ENCODE data around the gene ZNF17.

The ZNF17 gene

GRCh38 chr19:57421037-57421436, 10.1 kb downstream of the ZNF17 start:
- H3K27me3 ChIP-seq (ENCODE audit: control insufficient read depth in 1 of 2, insufficient read depth in 2 of 2, low read length in 2 of 2), result no peaks in the 10 kb centered on the region
- H3K27ac ChIP-seq (ENCODE audit: low read depth, low read length), result no peak overlapping the region
- peaks cover 42 to 50% of the 10 kb centered on the region in 2 donors for H3K36me3 ChIP-seq (ENCODE audit: control insufficient read depth in 1 of 2, insufficient read depth in 2 of 2, low read length in 2 of 2)
- peaks cover 44 to 59% of the 10 kb centered on the region in 2 donors for H3K9me3 ChIP-seq (ENCODE audit: control insufficient read depth in 1 of 2, low read length in 2 of 2)
- H3K4me1 ChIP-seq (ENCODE audit: control insufficient read depth in 1 of 2, insufficient read depth in 2 of 2, low read length in 2 of 2), result no peaks in the 10 kb centered on the region
- no peak overlapping the region for H3K9ac ChIP-seq (ENCODE audit: low read depth in 1 of 2, low read length in 2 of 2)
- H3K4me3 ChIP-seq (ENCODE audit: low read depth in 1 of 2, low read length in 2 of 2), result peak overlapping the region in 1 of 2 donors; percentile 24

GRCh38 chr19:57434386-57435061, 23.6 kb downstream of the ZNF17 start:
- H3K4me3 ChIP-seq (ENCODE audit: low read depth in 1 of 2, low read length in 2 of 2), result peak overlapping the region; percentile 78 to 90
- H3K36me3 ChIP-seq (ENCODE audit: control insufficient read depth in 1 of 2, insufficient read depth in 2 of 2, low read length in 2 of 2), result peaks cover 14 to 18% of the 10 kb centered on the region in 2 donors
- peaks cover 10 to 16% of the 10 kb centered on the region in 2 donors for H3K4me1 ChIP-seq (ENCODE audit: control insufficient read depth in 1 of 2, insufficient read depth in 2 of 2, low read length in 2 of 2)
- no peak overlapping the region for H3K27ac ChIP-seq (ENCODE audit: low read depth, low read length)
- H3K9ac ChIP-seq (ENCODE audit: low read depth in 1 of 2, low read length in 2 of 2), result peak overlapping the region in 1 of 2 donors; percentile 73
- H3K9me3 ChIP-seq (ENCODE audit: control insufficient read depth in 1 of 2, low read length in 2 of 2), result peaks cover 10 to 17% of the 10 kb centered on the region in 2 donors
- no peaks in the 10 kb centered on the region for H3K27me3 ChIP-seq (ENCODE audit: control insufficient read depth in 1 of 2, insufficient read depth in 2 of 2, low read length in 2 of 2)

GRCh38 chr19:57435062-57435978, 24.4 kb downstream of the ZNF17 start, which contains the start of gene ZNF749:
ZNF749 (plus strand) TSS chr19:57435325; CDS start chr19:57435579, 254 bp downstream.
- Histone ChIP-seq H3K27ac (ENCODE audit: low read depth, low read length) (peak within 1 kb of the TSS; percentile 64), H3K27me3 (ENCODE audit: control insufficient read depth in 1 of 2, insufficient read depth in 2 of 2, low read length in 2 of 2) (no peaks in the 10 kb centered on the region), H3K9ac (ENCODE audit: low read depth in 1 of 2, low read length in 2 of 2) (peak within 1 kb of the TSS; percentile 73), H3K9me3 (ENCODE audit: control insufficient read depth in 1 of 2, low read length in 2 of 2) (peaks cover 14 to 25% of the 10 kb centered on the region in 2 donors), H3K4me1 (ENCODE audit: control insufficient read depth in 1 of 2, insufficient read depth in 2 of 2, low read length in 2 of 2) (peaks cover 10 to 16% of the 10 kb centered on the region in 2 donors), H3K36me3 (ENCODE audit: control insufficient read depth in 1 of 2, insufficient read depth in 2 of 2, low read length in 2 of 2) (peaks cover 19 to 23% of the 10 kb centered on the region in 2 donors), H3K4me3 (ENCODE audit: low read depth in 1 of 2, low read length in 2 of 2) (peak within 1 kb of the TSS; percentile 78 to 90)

GRCh38 chr19:57436417-57436816, 25.5 kb downstream of the ZNF17 start:
- H3K4me1 ChIP-seq (ENCODE audit: control insufficient read depth in 1 of 2, insufficient read depth in 2 of 2, low read length in 2 of 2), result peaks cover 10 to 16% of the 10 kb centered on the region in 2 donors
- peak overlapping the region; percentile 78 to 90 for H3K4me3 ChIP-seq (ENCODE audit: low read depth in 1 of 2, low read length in 2 of 2)
- no peak overlapping the region for H3K9ac ChIP-seq (ENCODE audit: low read depth in 1 of 2, low read length in 2 of 2)
- no peaks in the 10 kb centered on the region for H3K27me3 ChIP-seq (ENCODE audit: control insufficient read depth in 1 of 2, insufficient read depth in 2 of 2, low read length in 2 of 2)
- H3K36me3 ChIP-seq (ENCODE audit: control insufficient read depth in 1 of 2, insufficient read depth in 2 of 2, low read length in 2 of 2), result peaks cover 19 to 23% of the 10 kb centered on the region in 2 donors
- H3K27ac ChIP-seq (ENCODE audit: low read depth, low read length), result no peak overlapping the region
- peaks cover 14 to 33% of the 10 kb centered on the region in 2 donors for H3K9me3 ChIP-seq (ENCODE audit: control insufficient read depth in 1 of 2, low read length in 2 of 2)

- H3K27me3 ChIP-seq (ENCODE audit: control insufficient read depth in 1 of 2, insufficient read depth in 2 of 2, low read length in 2 of 2), result no peaks in the 10 kb centered on the region
- H3K36me3 ChIP-seq (ENCODE audit: control insufficient read depth in 1 of 2, insufficient read depth in 2 of 2, low read length in 2 of 2), result peaks cover 34 to 37% of the 10 kb centered on the region in 2 donors
- H3K9me3 ChIP-seq (ENCODE audit: control insufficient read depth in 1 of 2, low read length in 2 of 2), result peaks cover 29 to 48% of the 10 kb centered on the region in 2 donors
- H3K4me3 ChIP-seq (ENCODE audit: low read depth in 1 of 2, low read length in 2 of 2), result peak overlapping the region in 1 of 2 donors; percentile 25
- no peak overlapping the region for H3K27ac ChIP-seq (ENCODE audit: low read depth, low read length)
- H3K9ac ChIP-seq (ENCODE audit: low read depth in 1 of 2, low read length in 2 of 2), result no peak overlapping the region
- H3K4me1 ChIP-seq (ENCODE audit: control insufficient read depth in 1 of 2, insufficient read depth in 2 of 2, low read length in 2 of 2), result peaks cover 10 to 16% of the 10 kb centered on the region in 2 donors
These were observed 27.0 kb downstream of the ZNF17 start for GRCh38 chr19:57437931-57438330.

GRCh38 chr19:57438925-57439324, 28.0 kb downstream of the ZNF17 start:
- Histone ChIP-seq H3K27ac (ENCODE audit: low read depth, low read length) (no peak overlapping the region), H3K27me3 (ENCODE audit: control insufficient read depth in 1 of 2, insufficient read depth in 2 of 2, low read length in 2 of 2) (no peaks in the 10 kb centered on the region), H3K9me3 (ENCODE audit: control insufficient read depth in 1 of 2, low read length in 2 of 2) (peaks cover 39 to 58% of the 10 kb centered on the region in 2 donors), H3K36me3 (ENCODE audit: control insufficient read depth in 1 of 2, insufficient read depth in 2 of 2, low read length in 2 of 2) (peaks cover 44 to 47% of the 10 kb centered on the region in 2 donors), H3K9ac (ENCODE audit: low read depth in 1 of 2, low read length in 2 of 2) (no peak overlapping the region), H3K4me3 (ENCODE audit: low read depth in 1 of 2, low read length in 2 of 2) (no peak overlapping the region), H3K4me1 (ENCODE audit: control insufficient read depth in 1 of 2, insufficient read depth in 2 of 2, low read length in 2 of 2) (peaks cover 10 to 16% of the 10 kb centered on the region in 2 donors)

GRCh38 chr19:57441979-57442752, 31.2 kb downstream of the ZNF17 start:
- H3K27me3 ChIP-seq (ENCODE audit: control insufficient read depth in 1 of 2, insufficient read depth in 2 of 2, low read length in 2 of 2), result no peaks in the 10 kb centered on the region
- no peak overlapping the region for H3K9ac ChIP-seq (ENCODE audit: low read depth in 1 of 2, low read length in 2 of 2)
- H3K36me3 ChIP-seq (ENCODE audit: control insufficient read depth in 1 of 2, insufficient read depth in 2 of 2, low read length in 2 of 2), result peaks cover 55 to 58% of the 10 kb centered on the region in 2 donors
- peaks cover 65 to 86% of the 10 kb centered on the region in 2 donors for H3K9me3 ChIP-seq (ENCODE audit: control insufficient read depth in 1 of 2, low read length in 2 of 2)
- H3K27ac ChIP-seq (ENCODE audit: low read depth, low read length), result no peak overlapping the region
- peak overlapping the region in 1 of 2 donors; percentile 29 for H3K4me3 ChIP-seq (ENCODE audit: low read depth in 1 of 2, low read length in 2 of 2)
- no peaks in the 10 kb centered on the region for H3K4me1 ChIP-seq (ENCODE audit: control insufficient read depth in 1 of 2, insufficient read depth in 2 of 2, low read length in 2 of 2)

GRCh38 chr19:57443121-57443696, 32.2 kb downstream of the ZNF17 start:
- Histone ChIP-seq H3K9ac (ENCODE audit: low read depth in 1 of 2, low read length in 2 of 2) (no peak overlapping the region), H3K4me1 (ENCODE audit: control insufficient read depth in 1 of 2, insufficient read depth in 2 of 2, low read length in 2 of 2) (no peaks in the 10 kb centered on the region), H3K27me3 (ENCODE audit: control insufficient read depth in 1 of 2, insufficient read depth in 2 of 2, low read length in 2 of 2) (no peaks in the 10 kb centered on the region), H3K9me3 (ENCODE audit: control insufficient read depth in 1 of 2, low read length in 2 of 2) (peaks cover 68 to 85% of the 10 kb centered on the region in 2 donors), H3K27ac (ENCODE audit: low read depth, low read length) (no peak overlapping the region), H3K4me3 (ENCODE audit: low read depth in 1 of 2, low read length in 2 of 2) (peak overlapping the region in 1 of 2 donors; percentile 45), H3K36me3 (ENCODE audit: control insufficient read depth in 1 of 2, insufficient read depth in 2 of 2, low read length in 2 of 2) (peaks cover 51 to 53% of the 10 kb centered on the region in 2 donors)

GRCh38 chr19:57452307-57452706, 41.3 kb downstream of the ZNF17 start:
- H3K4me1 ChIP-seq (ENCODE audit: control insufficient read depth in 1 of 2, insufficient read depth in 2 of 2, low read length in 2 of 2), result no peaks in the 10 kb centered on the region
- H3K4me3 ChIP-seq (ENCODE audit: low read depth in 1 of 2, low read length in 2 of 2), result no peak overlapping the region
- no peaks in the 10 kb centered on the region for H3K36me3 ChIP-seq (ENCODE audit: control insufficient read depth in 1 of 2, insufficient read depth in 2 of 2, low read length in 2 of 2)
- no peak overlapping the region for H3K27ac ChIP-seq (ENCODE audit: low read depth, low read length)
- H3K27me3 ChIP-seq (ENCODE audit: control insufficient read depth in 1 of 2, insufficient read depth in 2 of 2, low read length in 2 of 2), result no peaks in the 10 kb centered on the region
- H3K9ac ChIP-seq (ENCODE audit: low read depth in 1 of 2, low read length in 2 of 2), result no peak overlapping the region
- peaks cover 38% of the 10 kb centered on the region in 2 donors for H3K9me3 ChIP-seq (ENCODE audit: control insufficient read depth in 1 of 2, low read length in 2 of 2)

Measured in duodenal mucosa (tissue), 2 donors.